Skin of body (tissue), 2 donors: ENCODE results near the gene F12. TPM values are rescaled to one million over a fixed set of nuclear protein-coding genes. Genes with fewer than 3 reads are reported as not detected.

Experiments used
- DNase-seq: peaks from one replicate; lab custom pipeline; 2025; lab: John Stamatoyannopoulos, UW
- total RNA-seq: library from RNA; depleted of rRNA; stranded (reverse); fragments of >200 nt; gene quantifications from one replicate; pipeline ENCODE4 v1.2.3, GENCODE V29; 2014

The F12 gene
- total RNA-seq, 1 donor from 2014 or later = 1.3 TPM

- no peak for DNase-seq
Measured at GRCh38 chr5:177357459-177358351, 51.7 kb downstream of the F12 start, which contains the start of gene RGS14. Gene RGS14, plus strand, starts transcription at chr5:177357924. Its CDS starts 101 bp downstream, at chr5:177358025.

DNA sequence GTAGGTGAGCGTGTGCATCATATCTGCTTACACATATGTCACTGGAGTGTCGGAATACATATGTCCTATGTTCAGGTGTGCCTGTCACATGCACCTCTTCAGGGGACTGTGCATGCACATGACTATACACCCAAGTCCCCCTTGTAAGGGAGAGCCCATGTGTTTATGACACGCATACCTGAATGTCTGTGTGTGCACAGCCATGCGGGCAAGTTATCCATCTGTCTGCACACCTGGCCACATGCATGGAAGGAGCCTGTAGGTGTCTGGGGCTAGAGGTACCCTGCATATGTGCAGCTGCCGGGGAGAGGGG is 52.3 kb downstream of the F12 start:
- DNase-seq = no peak

DNA sequence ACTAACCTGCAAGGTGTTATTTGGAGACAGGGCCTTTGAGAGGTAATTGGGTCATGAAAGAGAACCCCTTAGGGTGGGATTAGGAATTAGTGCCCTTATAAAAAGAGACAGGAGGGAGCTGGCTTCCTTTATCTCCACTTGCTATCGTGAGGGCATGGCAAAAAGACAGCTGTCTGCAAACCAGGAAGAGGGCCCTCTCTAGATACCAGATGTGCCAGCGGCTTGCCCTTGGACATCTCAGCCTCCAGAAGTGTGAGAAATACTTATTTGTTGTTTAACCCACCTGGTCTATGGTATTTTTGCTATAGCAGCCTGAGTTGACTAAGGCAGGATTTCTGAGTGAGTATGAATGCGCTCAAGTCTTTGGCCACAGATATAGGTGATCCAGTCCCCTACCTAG is 52.6 kb downstream of the F12 start:
- no peak for DNase-seq

DNA sequence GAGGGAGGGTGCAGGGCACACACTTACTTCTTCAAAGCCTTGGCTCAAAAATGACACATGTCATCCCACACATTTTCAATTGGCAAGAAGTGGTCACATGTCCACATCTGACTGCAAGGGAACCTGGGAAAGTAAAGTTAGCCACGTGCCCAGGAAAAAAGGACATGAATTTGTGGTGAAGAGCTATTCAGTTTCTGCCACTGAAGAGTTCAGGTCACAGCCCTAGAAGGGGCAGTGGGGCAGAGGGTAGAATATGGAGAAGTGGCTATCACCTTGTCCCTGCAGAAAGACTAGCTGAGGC is 53.5 kb downstream of the F12 start:
- no peak for DNase-seq

DNA sequence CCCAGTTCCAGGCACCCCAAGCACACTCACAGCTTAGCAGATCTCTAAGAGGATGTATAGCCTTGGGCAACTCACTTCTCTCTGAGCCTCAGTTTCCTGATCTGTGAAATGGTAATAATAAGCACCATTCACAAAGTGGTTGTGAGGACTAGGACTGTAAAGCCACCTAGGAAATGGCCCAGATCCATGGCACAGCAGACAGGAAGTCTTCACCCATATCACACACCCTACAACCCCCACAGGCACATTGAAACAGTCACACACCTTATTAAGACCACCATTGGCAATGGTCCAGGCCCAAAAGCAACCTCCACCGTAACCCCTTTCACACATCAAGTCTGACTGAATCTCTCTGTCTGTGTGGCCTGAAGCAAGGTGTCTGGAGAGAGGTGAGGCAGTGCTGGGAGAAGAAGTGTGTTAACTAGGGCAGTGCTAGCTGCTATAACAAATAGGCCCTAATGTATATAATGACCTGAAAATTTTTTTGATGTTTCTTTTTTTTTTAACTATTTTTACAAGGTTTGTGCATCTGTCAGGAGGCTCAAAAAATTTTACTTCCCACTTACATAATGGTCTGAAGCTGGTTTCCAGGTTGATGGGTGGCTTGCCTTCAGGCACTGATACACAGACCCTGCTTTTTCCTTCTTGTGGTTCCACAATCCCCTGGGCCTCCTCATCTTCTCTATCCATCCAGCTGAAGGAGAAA is 54.0 kb downstream of the F12 start:
- DNase-seq = no peak

GRCh38 chr5:177354711-177355110 is 54.7 kb downstream of the F12 start:
- DNase-seq = no peak

GRCh38 chr5:177354256-177354655 is 55.1 kb downstream of the F12 start:
- DNase-seq = no peak

DNA sequence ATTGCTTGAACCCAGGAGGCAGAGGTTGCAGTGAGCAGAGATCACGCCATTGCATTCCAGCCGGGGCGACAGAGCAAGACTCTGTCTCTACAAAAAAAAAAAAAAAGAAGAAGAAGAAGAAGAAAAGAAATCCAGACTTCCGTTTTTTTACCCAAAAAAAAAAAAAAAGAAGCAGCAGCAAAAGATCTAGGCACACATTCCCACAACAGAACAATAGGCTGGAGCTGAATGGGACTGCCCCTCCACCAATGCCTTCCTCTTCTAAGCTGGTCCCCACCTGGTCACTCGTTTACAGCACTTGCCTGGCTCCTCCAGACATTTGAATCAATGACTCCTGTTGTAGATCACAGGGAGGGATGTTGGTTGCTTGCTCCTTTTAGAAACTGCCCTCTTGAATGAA is 56.3 kb downstream of the F12 start:
- no peak for DNase-seq

Other genes starting within 250 kb of the F12 start
- 19.6 TPM for gene RAB24, start 105.8 kb downstream of the F12 start, total RNA-seq
- 42.8 TPM for gene PRELID1, start 105.8 kb downstream of the F12 start, total RNA-seq
- gene MXD3, start 97.7 kb downstream of the F12 start, total RNA-seq = 9.7 TPM
- gene LMAN2, start 57.9 kb downstream of the F12 start, total RNA-seq = 99.0 TPM
- 13.7 TPM for gene RGS14, start 51.6 kb downstream of the F12 start, total RNA-seq
- not detected for gene SLC34A1, start 25.1 kb downstream of the F12 start, total RNA-seq
- not detected for gene PFN3, start 8.9 kb downstream of the F12 start, total RNA-seq
- gene GRK6, start 17.1 kb upstream of the F12 start, total RNA-seq = 23.8 TPM
- 1.1 TPM for gene PRR7, start 37.2 kb upstream of the F12 start, total RNA-seq
- 41.1 TPM for gene DBN1, start 64.1 kb upstream of the F12 start, total RNA-seq
- gene PDLIM7, start 88.0 kb upstream of the F12 start, total RNA-seq = 30.7 TPM
- gene DOK3, start 100.3 kb upstream of the F12 start, total RNA-seq = 3.8 TPM
- gene DDX41, start 107.4 kb upstream of the F12 start, total RNA-seq = 55.4 TPM
- 30.8 TPM for gene FAM193B, start 145.0 kb upstream of the F12 start, total RNA-seq
- gene TMED9, start 182.6 kb upstream of the F12 start, total RNA-seq = 68.4 TPM
- 11.6 TPM for gene B4GALT7, start 190.6 kb upstream of the F12 start, total RNA-seq